ENCODE measurements around the gene VPS37B.

GRCh38 chr12:122884091-122884826 is 11.7 kb downstream of the VPS37B start:
- TF ChIP-seq CTCF (IDR thresholded peaks at IDR 0.05) (no peak), EZH2 (IDR thresholded peaks at IDR 0.05; ENCODE audit: borderline replicate concordance, insufficient read depth, low read depth, low read length, poor library complexity, severe bottlenecking) (no peak)

All from B cell (primary cell).